Loucy (cell line): ENCODE results near the gene LRRC23.
"Not testable (repeated sequence)": the region's sequence is repeated elsewhere in the genome, so short reads cannot be mapped to it uniquely, and the experiment has no call there.

Source experiments
- CTCF ChIP-seq: fragments of 200-600 bp; sonication (generic); conservative IDR thresholded peaks from 2 replicates; pipeline ENCODE4 v1.5.1; 2014; ENCODE audit warnings: mild to moderate bottlenecking, antibody characterized with exemption, low read length
- EZH2phosphoT487 ChIP-seq: fragments of 200-600 bp; IDR thresholded peaks from 2 replicates; pipeline ENCODE4 v1.6.1; 2018; ENCODE audit warnings: antibody characterized with exemption, mild to moderate bottlenecking, moderate library complexity, borderline replicate concordance

- TF ChIP-seq CTCF, EZH2phosphoT487: not testable (repeated sequence)
These were observed 11.9 kb upstream of the LRRC23 start for GRCh38 chr12:6892683-6893082.
